ENCODE measurements around the gene CFAP100.

CFAP100 gene

DNA sequence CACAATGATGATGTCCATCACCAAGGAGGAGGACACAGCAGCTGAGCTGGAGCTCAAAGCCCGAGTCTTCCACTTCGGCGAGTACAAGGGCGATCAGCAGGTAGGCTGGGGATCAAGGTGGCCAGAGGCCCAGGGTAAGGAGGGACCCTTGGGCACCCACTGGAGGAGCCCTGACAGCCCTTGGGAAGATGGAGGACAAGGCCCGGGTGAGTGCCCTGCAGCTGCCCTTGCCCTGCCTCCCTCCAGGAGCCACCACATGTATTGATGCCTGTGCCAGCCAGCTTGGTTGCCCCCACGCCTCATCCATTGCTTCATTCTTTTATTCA is 38.4 kb downstream of the CFAP100 start:
- no peak overlapping the region for H3K27ac ChIP-seq (ENCODE audit: low read length)
- H3K36me3 ChIP-seq (replicated peaks; ENCODE audit: insufficient read depth, low read length): no peaks in the 10 kb centered on the region
- no peak overlapping the region for H3K9ac ChIP-seq (ENCODE audit: low read length)
- no peak overlapping the region for H3K4me3 ChIP-seq (ENCODE audit: low read length)
- H3K4me1 ChIP-seq (ENCODE audit: low read length): no peaks in the 10 kb centered on the region
- H3K27me3 ChIP-seq (replicated peaks; ENCODE audit: insufficient read depth, low read length): no peaks in the 10 kb centered on the region
- no peaks in the 10 kb centered on the region for H4K20me1 ChIP-seq (ENCODE audit: insufficient read depth, low read length)
- H2AFZ ChIP-seq (ENCODE audit: low read length): no peak overlapping the region
- no peak for DNase-seq
- no peak overlapping the region for H3K4me2 ChIP-seq (ENCODE audit: low read depth, low read length)
- H3K9me3 ChIP-seq (replicated peaks; ENCODE audit: insufficient read depth, low read length): no peaks in the 10 kb centered on the region
- H3K9me2 ChIP-seq (replicated peaks; ENCODE audit: insufficient read depth, low read length): no peaks in the 10 kb centered on the region
- H3F3A ChIP-seq (ENCODE audit: insufficient read depth, low read length): no peaks in the 10 kb centered on the region
- H3K79me2 ChIP-seq (ENCODE audit: low read length): no peaks in the 10 kb centered on the region
- TF ChIP-seq EZH2 (optimal IDR thresholded peaks at IDR 0.05; ENCODE audit: low read depth, low read length) (no peak), EZH2phosphoT487 (IDR thresholded peaks at IDR 0.05; ENCODE audit: low read length) (no peak)
- TF ChIP-seq, protein P1, sequence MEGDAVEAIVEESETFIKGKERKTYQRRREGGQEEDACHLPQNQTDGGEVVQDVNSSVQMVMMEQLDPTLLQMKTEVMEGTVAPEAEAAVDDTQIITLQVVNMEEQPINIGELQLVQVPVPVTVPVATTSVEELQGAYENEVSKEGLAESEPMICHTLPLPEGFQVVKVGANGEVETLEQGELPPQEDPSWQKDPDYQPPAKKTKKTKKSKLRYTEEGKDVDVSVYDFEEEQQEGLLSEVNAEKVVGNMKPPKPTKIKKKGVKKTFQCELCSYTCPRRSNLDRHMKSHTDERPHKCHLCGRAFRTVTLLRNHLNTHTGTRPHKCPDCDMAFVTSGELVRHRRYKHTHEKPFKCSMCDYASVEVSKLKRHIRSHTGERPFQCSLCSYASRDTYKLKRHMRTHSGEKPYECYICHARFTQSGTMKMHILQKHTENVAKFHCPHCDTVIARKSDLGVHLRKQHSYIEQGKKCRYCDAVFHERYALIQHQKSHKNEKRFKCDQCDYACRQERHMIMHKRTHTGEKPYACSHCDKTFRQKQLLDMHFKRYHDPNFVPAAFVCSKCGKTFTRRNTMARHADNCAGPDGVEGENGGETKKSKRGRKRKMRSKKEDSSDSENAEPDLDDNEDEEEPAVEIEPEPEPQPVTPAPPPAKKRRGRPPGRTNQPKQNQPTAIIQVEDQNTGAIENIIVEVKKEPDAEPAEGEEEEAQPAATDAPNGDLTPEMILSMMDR (IDR thresholded peaks at IDR 0.05; ENCODE audit: low read length): no peak

DNA sequence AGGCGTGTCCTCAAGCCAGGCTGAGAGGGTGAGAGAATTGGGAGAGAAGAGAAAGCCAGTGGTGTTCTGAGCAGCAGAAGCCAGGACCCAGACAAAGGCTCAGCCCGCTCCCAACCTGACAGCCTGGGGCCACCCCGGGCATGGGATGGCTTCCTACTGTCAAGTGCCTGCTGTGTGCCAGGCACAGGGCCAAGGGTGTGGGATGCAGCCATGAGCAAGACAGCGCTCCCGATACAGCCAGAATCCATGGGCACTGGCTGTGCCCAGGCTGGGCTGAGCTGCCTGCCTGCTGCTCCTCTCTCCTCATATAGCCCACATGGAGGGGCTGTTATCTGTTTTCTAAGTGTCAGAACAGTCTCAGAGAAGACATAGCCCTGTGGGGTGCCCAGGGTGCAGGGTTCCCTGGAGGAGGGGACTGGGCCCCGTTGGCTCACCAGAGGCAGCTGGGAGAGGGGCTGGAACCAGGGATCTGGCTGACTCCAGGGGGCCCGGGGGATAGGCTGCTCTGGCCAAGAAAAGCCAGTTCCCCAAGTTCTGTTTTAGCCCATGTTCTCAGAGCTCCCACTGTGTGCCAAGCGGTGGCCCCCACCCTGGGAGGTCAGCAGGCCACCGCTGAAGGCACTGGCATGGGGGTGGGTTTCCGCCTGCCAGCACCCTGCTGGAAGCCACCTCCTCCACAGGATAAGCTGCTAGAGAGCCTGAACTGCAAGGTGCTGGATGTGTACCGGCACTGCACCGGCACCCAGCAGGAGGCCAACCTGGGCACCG is 39.0 kb downstream of the CFAP100 start:
- no peak overlapping the region for H3K27ac ChIP-seq (ENCODE audit: low read length)
- TF ChIP-seq EZH2 (optimal IDR thresholded peaks at IDR 0.05; ENCODE audit: low read depth, low read length): no peak
- no peak for TF ChIP-seq EZH2phosphoT487 (IDR thresholded peaks at IDR 0.05; ENCODE audit: low read length)
- TF ChIP-seq, protein P1 (IDR thresholded peaks at IDR 0.05; ENCODE audit: low read length): no peak
- H3K79me2 ChIP-seq (ENCODE audit: low read length): no peaks in the 10 kb centered on the region
- no peaks in the 10 kb centered on the region for H3F3A ChIP-seq (ENCODE audit: insufficient read depth, low read length)
- H3K9ac ChIP-seq (ENCODE audit: low read length): no peak overlapping the region
- H3K9me2 ChIP-seq (replicated peaks; ENCODE audit: insufficient read depth, low read length): no peaks in the 10 kb centered on the region
- no peak overlapping the region for H2AFZ ChIP-seq (ENCODE audit: low read length)
- H3K4me3 ChIP-seq (ENCODE audit: low read length): no peak overlapping the region
- no peak overlapping the region for H3K4me2 ChIP-seq (ENCODE audit: low read depth, low read length)
- no peaks in the 10 kb centered on the region for H3K27me3 ChIP-seq (replicated peaks; ENCODE audit: insufficient read depth, low read length)
- DNase-seq: no peak
- H3K9me3 ChIP-seq (replicated peaks; ENCODE audit: insufficient read depth, low read length): no peaks in the 10 kb centered on the region
- H4K20me1 ChIP-seq (ENCODE audit: insufficient read depth, low read length): no peaks in the 10 kb centered on the region
- H3K36me3 ChIP-seq (replicated peaks; ENCODE audit: insufficient read depth, low read length): no peaks in the 10 kb centered on the region
- H3K4me1 ChIP-seq (ENCODE audit: low read length): no peaks in the 10 kb centered on the region

GRCh38 chr3:126434264-126434590 is 39.5 kb downstream of the CFAP100 start:
- no peak for DNase-seq
- Histone ChIP-seq H3K4me2 (ENCODE audit: low read depth, low read length) (no peak overlapping the region), H3K27me3 (replicated peaks; ENCODE audit: insufficient read depth, low read length) (no peaks in the 10 kb centered on the region), H3K4me1 (ENCODE audit: low read length) (no peaks in the 10 kb centered on the region), H2AFZ (ENCODE audit: low read length) (no peak overlapping the region), H3K79me2 (ENCODE audit: low read length) (no peaks in the 10 kb centered on the region), H3F3A (ENCODE audit: insufficient read depth, low read length) (no peaks in the 10 kb centered on the region), H3K9me2 (replicated peaks; ENCODE audit: insufficient read depth, low read length) (no peaks in the 10 kb centered on the region), H4K20me1 (ENCODE audit: insufficient read depth, low read length) (no peaks in the 10 kb centered on the region), H3K9ac (ENCODE audit: low read length) (no peak overlapping the region), H3K27ac (ENCODE audit: low read length) (no peak overlapping the region), H3K36me3 (replicated peaks; ENCODE audit: insufficient read depth, low read length) (no peaks in the 10 kb centered on the region), H3K9me3 (replicated peaks; ENCODE audit: insufficient read depth, low read length) (no peaks in the 10 kb centered on the region), H3K4me3 (ENCODE audit: low read length) (no peak overlapping the region)
- TF ChIP-seq, protein P1 (IDR thresholded peaks at IDR 0.05; ENCODE audit: low read length): no peak
- TF ChIP-seq EZH2 (optimal IDR thresholded peaks at IDR 0.05; ENCODE audit: low read depth, low read length) (no peak), EZH2phosphoT487 (IDR thresholded peaks at IDR 0.05; ENCODE audit: low read length) (no peak)

All from MM.1S (cell line).